ENCODE results near the gene PANK4. TPM values are rescaled to one million over a fixed set of nuclear protein-coding genes. Genes with fewer than 3 reads are reported as not detected.

The PANK4 gene
- total and polyA plus RNA-seq, 2 donors (not counting 3 experiments of a cell fraction or from before 2014, with no cell fraction given), result 22.1 to 34.0 TPM

- Histone ChIP-seq H3K4me2 (ENCODE audit: insufficient read depth, low read length) (no peak overlapping the region), H3K36me3 (ENCODE audit: control insufficient read depth in 2 of 2, extremely low read depth in 1 of 2, insufficient read depth in 2 of 2, low read length in 2 of 2) (no peaks in the 10 kb centered on the region), H3K9me1 (replicated peaks; ENCODE audit: control insufficient read depth, extremely low read depth, insufficient read depth, low read length) (no peaks in the 10 kb centered on the region), H3K4me1 (ENCODE audit: control insufficient read depth, extremely low read depth, insufficient read depth, low read length) (peaks cover 13% of the 10 kb centered on the region), H3K27ac (ENCODE audit: insufficient read depth, low read depth, low read length) (no peak overlapping the region), H4K20me1 (replicated peaks; ENCODE audit: control insufficient read depth, extremely low read depth, insufficient read depth, low read length) (no peaks in the 10 kb centered on the region), H3K4me3 (replicated peaks in 1 of 3; ENCODE audit: insufficient read depth in 1 of 3, low read depth in 1 of 3, low read length in 3 of 3) (no peak overlapping the region), H3K9ac (replicated peaks; ENCODE audit: extremely low read depth, insufficient read depth, low read length) (no peak overlapping the region), H3K9me3 (replicated peaks; ENCODE audit: control insufficient read depth, insufficient read depth, low read length) (no peaks in the 10 kb centered on the region), H3K27me3 (ENCODE audit: control insufficient read depth in 2 of 2, insufficient read depth in 2 of 2, low read length in 2 of 2) (peaks cover 0 to 1% of the 10 kb centered on the region in 2 experiments), H3K79me2 (ENCODE audit: control insufficient read depth, insufficient read depth, low read length) (no peaks in the 10 kb centered on the region), H2AFZ (ENCODE audit: low read depth, low read length) (no peak overlapping the region)
- TF ChIP-seq, protein P1, sequence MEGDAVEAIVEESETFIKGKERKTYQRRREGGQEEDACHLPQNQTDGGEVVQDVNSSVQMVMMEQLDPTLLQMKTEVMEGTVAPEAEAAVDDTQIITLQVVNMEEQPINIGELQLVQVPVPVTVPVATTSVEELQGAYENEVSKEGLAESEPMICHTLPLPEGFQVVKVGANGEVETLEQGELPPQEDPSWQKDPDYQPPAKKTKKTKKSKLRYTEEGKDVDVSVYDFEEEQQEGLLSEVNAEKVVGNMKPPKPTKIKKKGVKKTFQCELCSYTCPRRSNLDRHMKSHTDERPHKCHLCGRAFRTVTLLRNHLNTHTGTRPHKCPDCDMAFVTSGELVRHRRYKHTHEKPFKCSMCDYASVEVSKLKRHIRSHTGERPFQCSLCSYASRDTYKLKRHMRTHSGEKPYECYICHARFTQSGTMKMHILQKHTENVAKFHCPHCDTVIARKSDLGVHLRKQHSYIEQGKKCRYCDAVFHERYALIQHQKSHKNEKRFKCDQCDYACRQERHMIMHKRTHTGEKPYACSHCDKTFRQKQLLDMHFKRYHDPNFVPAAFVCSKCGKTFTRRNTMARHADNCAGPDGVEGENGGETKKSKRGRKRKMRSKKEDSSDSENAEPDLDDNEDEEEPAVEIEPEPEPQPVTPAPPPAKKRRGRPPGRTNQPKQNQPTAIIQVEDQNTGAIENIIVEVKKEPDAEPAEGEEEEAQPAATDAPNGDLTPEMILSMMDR (IDR thresholded peaks at IDR 0.05; ENCODE audit: extremely low read depth in 1 of 2, insufficient read depth in 1 of 2, low read depth in 1 of 2, low read length in 2 of 2), result no peak
- TF ChIP-seq GATA2 (IDR thresholded peaks at IDR 0.05; ENCODE audit: insufficient read depth, insufficient read length, low read depth, low read length) (no peak), POLR2AphosphoS5 (IDR thresholded peaks at IDR 0.05; ENCODE audit: insufficient read depth, low read depth, low read length) (no peak), POLR2A (IDR thresholded peaks at IDR 0.05; ENCODE audit: low read depth, low read length) (no peak), JUN (IDR thresholded peaks at IDR 0.05; ENCODE audit: borderline replicate concordance, insufficient read depth, insufficient read length, low read depth) (no peak), MYC (IDR thresholded peaks at IDR 0.05; ENCODE audit: low read depth, low read length) (no peak), EZH2 (IDR thresholded peaks at IDR 0.05; ENCODE audit: borderline replicate concordance, low read depth, low read length, severe bottlenecking) (no peak), FOS (IDR thresholded peaks at IDR 0.05; ENCODE audit: borderline replicate concordance, insufficient read depth, low read length) (no peak)
- TF ChIP-seq, protein P2, sequence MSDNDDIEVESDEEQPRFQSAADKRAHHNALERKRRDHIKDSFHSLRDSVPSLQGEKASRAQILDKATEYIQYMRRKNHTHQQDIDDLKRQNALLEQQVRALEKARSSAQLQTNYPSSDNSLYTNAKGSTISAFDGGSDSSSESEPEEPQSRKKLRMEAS (IDR thresholded peaks at IDR 0.05; ENCODE audit: insufficient read depth, insufficient read length), result no peak
- intact Hi-C loops (cut with micrococcal nuclease) (no loop called here), dilution Hi-C loops (cut with MboI; ENCODE audit: extremely low pct_ligation_motif_present, low sequenced_read_pairs) (no loop called here)
- ChIA-PET POLR2A (no interaction called here), CTCF (interaction anchor here (1.4 kb wide), 1 partner anchor 9 kb away, joined by 5 read pairs; no protein-coding TSS in a partner anchor)
- no TSS peak for BruUV-seq (replicated peaks)
- no peak for DNase-seq (ENCODE audit: low read depth, low spot score)
- no peak for FAIRE-seq
Measured at GRCh38 chr1:2542246-2542915, 16.0 kb upstream of the PANK4 start.

Measured in endothelial cell of umbilical vein (primary cell).